ENCODE data around the gene RTN4.

The RTN4 gene

GRCh38 chr2:55012672-55013484 lies 37.4 kb downstream of the RTN4 start:
- TF ChIP-seq FOXP2 (optimal IDR thresholded peaks at IDR 0.05; ENCODE audit: borderline replicate concordance, extremely low read depth, extremely low read length, insufficient read depth) (no peak), POLR2AphosphoS5 (IDR thresholded peaks at IDR 0.05; ENCODE audit: low read depth, low read length) (no peak), REST (IDR thresholded peaks at IDR 0.05; ENCODE audit: insufficient read depth in 1 of 2, low read depth in 2 of 2, low read length in 2 of 2) (no peak), TAF1 (IDR thresholded peaks at IDR 0.05; ENCODE audit: borderline replicate concordance, insufficient read depth, low read length) (no peak), SIN3A (IDR thresholded peaks at IDR 0.05; ENCODE audit: borderline replicate concordance, insufficient read depth, low read length) (no peak)

GRCh38 chr2:55011831-55012671 lies 38.2 kb downstream of the RTN4 start:
- TF ChIP-seq REST (IDR thresholded peaks at IDR 0.05; ENCODE audit: insufficient read depth in 1 of 2, low read depth in 2 of 2, low read length in 2 of 2) (no peak), FOXP2 (optimal IDR thresholded peaks at IDR 0.05; ENCODE audit: borderline replicate concordance, extremely low read depth, extremely low read length, insufficient read depth) (no peak), SIN3A (IDR thresholded peaks at IDR 0.05; ENCODE audit: borderline replicate concordance, insufficient read depth, low read length) (no peak), TAF1 (IDR thresholded peaks at IDR 0.05; ENCODE audit: borderline replicate concordance, insufficient read depth, low read length) (no peak), POLR2AphosphoS5 (IDR thresholded peaks at IDR 0.05; ENCODE audit: low read depth, low read length) (no peak)

GRCh38 chr2:55010915-55011314 lies 39.3 kb downstream of the RTN4 start:
- TF ChIP-seq SIN3A (IDR thresholded peaks at IDR 0.05; ENCODE audit: borderline replicate concordance, insufficient read depth, low read length) (no peak), REST (IDR thresholded peaks at IDR 0.05; ENCODE audit: insufficient read depth in 1 of 2, low read depth in 2 of 2, low read length in 2 of 2) (no peak), POLR2AphosphoS5 (IDR thresholded peaks at IDR 0.05; ENCODE audit: low read depth, low read length) (no peak), TAF1 (IDR thresholded peaks at IDR 0.05; ENCODE audit: borderline replicate concordance, insufficient read depth, low read length) (no peak), FOXP2 (optimal IDR thresholded peaks at IDR 0.05; ENCODE audit: borderline replicate concordance, extremely low read depth, extremely low read length, insufficient read depth) (no peak)

GRCh38 chr2:55010149-55010591 lies 40.1 kb downstream of the RTN4 start:
- no peak for TF ChIP-seq TAF1 (IDR thresholded peaks at IDR 0.05; ENCODE audit: borderline replicate concordance, insufficient read depth, low read length)
- no peak for TF ChIP-seq FOXP2 (optimal IDR thresholded peaks at IDR 0.05; ENCODE audit: borderline replicate concordance, extremely low read depth, extremely low read length, insufficient read depth)
- TF ChIP-seq SIN3A (IDR thresholded peaks at IDR 0.05; ENCODE audit: borderline replicate concordance, insufficient read depth, low read length) = no peak
- no peak for TF ChIP-seq POLR2AphosphoS5 (IDR thresholded peaks at IDR 0.05; ENCODE audit: low read depth, low read length)
- TF ChIP-seq REST (IDR thresholded peaks at IDR 0.05; ENCODE audit: insufficient read depth in 1 of 2, low read depth in 2 of 2, low read length in 2 of 2) = no peak

All from PFSK-1 (cell line).